Heart left ventricle (tissue), 16 donors: ENCODE measurements around the gene EXPH5. TPM values are rescaled to one million over a fixed set of nuclear protein-coding genes. Genes with fewer than 3 reads are reported as not detected.

Experiments
- ATAC-seq, 4 donors: fragments of 200-7000 bp; cut with Tn5 transposase; one replicate each; pipeline ENCODE4 v1.9.1; 2020 to 2022; ENCODE audit warnings: moderate library complexity in 4 of 4, mild to moderate bottlenecking in 3 of 4, moderate number of reproducible peaks in 1 of 4
- DNase-seq, 5 donors: peaks; one replicate each; pipeline ENCODE4 v3.0.0-alpha.2; 2020
- H3K27ac ChIP-seq, 12 donors: fragments of 200-600 bp; sonication (generic) in 4 of 12; one replicate each; pipeline versions ENCODE4 v1.5.0 to v1.8.0; 2016 to 2022; ENCODE audit warnings: mild to moderate bottlenecking in 2 of 12
- H3K27me3 ChIP-seq, 9 donors: fragments of 200-600 bp; sonication (generic) in 2 of 9; one replicate each; pipeline versions ENCODE4 v1.5.1 to v1.8.0; 2016 to 2022; ENCODE audit warnings: mild to moderate bottlenecking in 3 of 9
- H3K36me3 ChIP-seq, 9 donors: fragments of 200-600 bp; sonication (generic) in 2 of 9; one replicate each; pipeline versions ENCODE4 v1.5.0 to v1.8.0; 2018 to 2022; ENCODE audit warnings: mild to moderate bottlenecking in 2 of 9
- H3K4me1 ChIP-seq, 12 donors: fragments of 200-600 bp; sonication (generic) in 4 of 12; one replicate each; pipeline versions ENCODE4 v1.5.0 to v1.8.0; 2016 to 2022; ENCODE audit warnings: mild to moderate bottlenecking in 3 of 12
- H3K4me3 ChIP-seq, 12 donors: fragments of 200-600 bp; sonication (generic) in 4 of 12; one replicate each; pipeline versions ENCODE4 v1.5.0 to v1.8.0; 2017 to 2022; ENCODE audit warnings: mild to moderate bottlenecking in 9 of 12, moderate library complexity in 4 of 12
- H3K9me3 ChIP-seq, 12 donors: fragments of 200-600 bp; sonication (generic) in 4 of 12; one replicate each; pipeline versions ENCODE4 v1.5.0 to v1.8.0; 2016 to 2022; ENCODE audit warnings: mild to moderate bottlenecking in 1 of 12
- POLR2A ChIP-seq, 2 donors: fragments of 450-650 bp; IDR thresholded peaks; one replicate each; pipeline ENCODE4 v1.6.1; 2017; ENCODE audit warnings: antibody characterized with exemption in 2 of 2, mild to moderate bottlenecking in 2 of 2, moderate library complexity in 2 of 2
- WGBS, 4 donors: extraction: QIAGEN DNeasy Blood & Tissue Kit in 2 of 4; methylation state at CpG; one replicate each; pipeline versions ENCODE4 v1.1.5 to v1.1.7; 2013 to 2018; 5-methylcytosine and 5-hydroxymethylcytosine counted together
- intact Hi-C, 10 donors: fragments of 100-400 bp; cut with DNase I; formaldehyde crosslinking; loops; one replicate each; pipeline versions ENCODE4 v1.11.1 to v1.14.2; 2022
- polyA plus RNA-seq, 2 donors: library from polyadenylated mRNA; stranded (reverse); fragments of 200-250 nt; gene quantifications; one replicate each; pipeline ENCODE4 v1.2.3, GENCODE V29; 2013
- total RNA-seq, 9 donors: library from RNA; depleted of rRNA in 2 of 9; stranded (reverse); fragments of >200 nt in 2 of 9; fragmentation: NEBNext Ultra II Directional in 3 of 9; extraction: Animal tissue kit (Norgen Biotek cat#: 25700) in 3 of 9; gene quantifications; one replicate each; pipeline versions ENCODE4 v1.1.0 to v1.2.4, GENCODE V29; 2016 to 2023
- TF ChIP-seq, protein P1 (sequence below), 12 donors: fragments of 200-600 bp; sonication (generic) in 4 of 12; IDR thresholded peaks; one replicate each; pipeline versions ENCODE4 v1.5.0 to v1.8.0; 2018 to 2022; ENCODE audit warnings: antibody characterized with exemption in 12 of 12, mild to moderate bottlenecking in 5 of 12
- donor health status: ischemic (EF 13 %, LVEDD 7.1; RV severe dilation, severe dysfunction).
- donor health status: healthy with polysubstance abuse.
- donor health status: DM: no; HTN: yes; CAD: no.
- donor health status: DM: no; HTN: no; CAD: no.
- donor health status: ischemic (EF 25% LVEDD 6.9; RV normal size, moderate dysfunction).
- donor health status: ischemic (EF 25% LVEDD 5.7; RV mildly dilated, moderate dysfunction).
- donor health status: healthy.
- donor health status: DM: yes; HTN: yes; CAD: no.
- donor health status: ischemic (EF 35%, LVEDD 5.7; RV mildly dilated, moderate dysfunction).
- donor health status: nonischemic (EF 11% LVEDD 7.7; RV severe dilation, severe dysfunction).
- donor health status: DM: yes; HTN: yes; CAD: no.
- donor health status: PGD.
- donor health status: ischemic (EF 29% LVEDD 5.4; RV normal size, mild dysfunction).
- donor health status: nonischemic (EF 23%, LVEDD 6.1; RV moderate dilation, normal function).

The EXPH5 gene
- total and polyA plus RNA-seq, 11 donors = 0.14 to 4.2 (median 1.1) TPM

DNA sequence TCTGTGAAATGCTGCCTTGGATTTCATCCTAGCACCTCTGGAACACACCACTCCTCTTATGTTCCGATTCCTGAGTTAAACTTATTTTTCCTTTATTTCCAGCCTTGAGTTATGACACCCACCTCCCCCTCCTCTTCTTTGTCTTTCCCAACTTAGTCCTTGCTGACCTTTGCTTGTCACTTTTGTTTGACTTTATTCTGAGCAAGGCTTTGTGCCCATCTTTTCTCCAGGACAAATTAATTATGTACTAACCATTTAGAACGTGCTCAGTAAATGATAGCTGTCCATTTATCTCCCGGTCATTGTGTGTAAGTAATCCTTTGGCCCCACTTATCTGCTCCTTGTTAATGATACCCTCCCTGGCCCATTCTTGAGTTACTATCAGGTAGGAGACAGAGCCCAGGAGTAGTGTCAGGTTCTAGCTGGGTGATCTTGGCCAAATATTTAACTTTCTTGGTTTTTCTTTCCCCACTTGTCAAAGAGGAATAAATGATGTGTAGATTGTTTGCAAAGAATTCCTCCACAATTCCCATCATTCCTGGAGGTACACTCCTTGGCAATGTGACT lies 44.2 kb downstream of the EXPH5 start:
- WGBS, 4 donors = 63 to 73% (median 65%) methylated on average over 3 of the region's 3 CpGs

DNA sequence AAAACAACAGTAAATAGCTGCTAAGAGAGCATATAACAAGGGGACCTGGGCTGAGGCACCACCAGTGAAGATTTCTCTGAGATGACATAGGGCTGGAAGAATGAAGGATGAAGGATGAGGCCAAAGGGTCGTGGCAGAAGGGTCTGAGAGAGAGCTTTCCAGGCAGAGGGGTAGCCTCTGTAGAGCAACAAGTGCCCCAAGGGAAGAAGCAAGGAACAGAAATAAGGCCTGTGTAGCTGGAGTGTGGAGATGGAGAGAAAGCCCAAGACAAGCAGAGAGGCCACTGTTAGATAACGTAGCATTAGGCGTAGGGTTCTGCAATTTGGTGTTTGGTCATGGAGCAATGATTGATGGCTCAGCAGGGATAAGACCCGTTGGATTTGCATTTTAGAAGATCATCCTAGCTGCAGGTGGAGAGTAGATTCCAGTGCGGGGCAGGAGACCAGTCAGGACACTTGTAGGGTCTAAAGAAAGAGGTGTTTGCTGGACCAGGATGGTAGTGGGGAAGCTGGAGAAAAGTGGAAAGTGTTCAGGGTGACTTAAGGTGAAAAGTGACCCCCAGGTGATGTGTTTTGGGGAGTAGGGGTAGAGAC lies 47.6 kb downstream of the EXPH5 start:
- Histone ChIP-seq H3K4me3 (no peak overlapping the region), H3K36me3 (no peaks in the 10 kb centered on the region), H3K4me1 (peaks cover 0 to under 1% (median 0%) of the 10 kb centered on the region in 12 donors), H3K27ac (no peak overlapping the region), H3K9me3 (no peaks in the 10 kb centered on the region), H3K27me3 (no peaks in the 10 kb centered on the region)
- intact Hi-C loops = no loop called here
- 63 to 75% (median 68%) methylated on average over 5 of the region's 5 CpGs for WGBS, 4 donors
- ATAC-seq (no peak), DNase-seq (no peak)
- TF ChIP-seq, protein P1, sequence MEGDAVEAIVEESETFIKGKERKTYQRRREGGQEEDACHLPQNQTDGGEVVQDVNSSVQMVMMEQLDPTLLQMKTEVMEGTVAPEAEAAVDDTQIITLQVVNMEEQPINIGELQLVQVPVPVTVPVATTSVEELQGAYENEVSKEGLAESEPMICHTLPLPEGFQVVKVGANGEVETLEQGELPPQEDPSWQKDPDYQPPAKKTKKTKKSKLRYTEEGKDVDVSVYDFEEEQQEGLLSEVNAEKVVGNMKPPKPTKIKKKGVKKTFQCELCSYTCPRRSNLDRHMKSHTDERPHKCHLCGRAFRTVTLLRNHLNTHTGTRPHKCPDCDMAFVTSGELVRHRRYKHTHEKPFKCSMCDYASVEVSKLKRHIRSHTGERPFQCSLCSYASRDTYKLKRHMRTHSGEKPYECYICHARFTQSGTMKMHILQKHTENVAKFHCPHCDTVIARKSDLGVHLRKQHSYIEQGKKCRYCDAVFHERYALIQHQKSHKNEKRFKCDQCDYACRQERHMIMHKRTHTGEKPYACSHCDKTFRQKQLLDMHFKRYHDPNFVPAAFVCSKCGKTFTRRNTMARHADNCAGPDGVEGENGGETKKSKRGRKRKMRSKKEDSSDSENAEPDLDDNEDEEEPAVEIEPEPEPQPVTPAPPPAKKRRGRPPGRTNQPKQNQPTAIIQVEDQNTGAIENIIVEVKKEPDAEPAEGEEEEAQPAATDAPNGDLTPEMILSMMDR (IDR thresholded peaks at IDR 0.05) = no peak
- TF ChIP-seq POLR2A (IDR thresholded peaks at IDR 0.05) = no peak

More for the DNA sequence above, 44.2 kb downstream of the EXPH5 start:
- Histone ChIP-seq H3K27me3 (no peaks in the 10 kb centered on the region), H3K4me1 (peaks cover 0 to 8% (median 0%) of the 10 kb centered on the region in 12 donors), H3K4me3 (no peak overlapping the region), H3K9me3 (no peaks in the 10 kb centered on the region), H3K36me3 (no peaks in the 10 kb centered on the region), H3K27ac (no peak overlapping the region)
- DNase-seq (no peak), ATAC-seq (no peak)
- TF ChIP-seq, protein P1 (IDR thresholded peaks at IDR 0.05) = no peak
- no peak for TF ChIP-seq POLR2A (IDR thresholded peaks at IDR 0.05)
- intact Hi-C loops = no loop called here

DNA sequence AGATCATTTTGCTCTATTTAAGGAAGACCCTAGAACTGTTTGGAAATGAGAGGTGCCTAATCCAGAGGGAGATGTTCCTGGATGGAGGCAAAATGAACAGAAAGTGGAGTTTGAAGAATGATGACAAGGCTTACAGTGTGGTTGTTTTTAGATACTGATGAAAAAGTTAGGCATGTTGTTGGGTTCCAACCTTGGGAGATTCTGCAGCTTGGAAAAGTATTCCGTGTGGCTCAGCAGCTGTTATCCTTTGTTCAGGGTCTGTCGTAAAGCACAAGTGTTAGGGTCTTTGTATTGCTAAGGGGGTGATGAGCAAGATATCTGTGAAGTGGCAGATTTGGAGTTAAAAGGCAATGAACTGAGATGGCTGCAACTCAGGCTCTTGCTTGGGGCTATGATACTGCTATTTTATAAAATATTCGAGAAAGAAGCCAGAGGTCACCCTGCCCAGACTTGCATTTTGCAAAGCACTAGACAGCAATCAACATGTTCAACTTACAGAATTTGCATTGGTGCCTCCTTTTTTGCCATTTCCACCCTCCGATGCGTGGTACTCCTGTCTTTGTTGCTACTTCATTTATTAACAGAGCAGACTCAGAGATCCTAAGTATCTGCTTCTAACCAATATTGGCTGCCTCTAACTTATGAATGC lies 50.1 kb downstream of the EXPH5 start:
- intact Hi-C loops = no loop called here
- Histone ChIP-seq H3K27me3 (no peaks in the 10 kb centered on the region), H3K4me3 (no peak overlapping the region), H3K36me3 (no peaks in the 10 kb centered on the region), H3K4me1 (no peaks in the 10 kb centered on the region), H3K27ac (no peak overlapping the region), H3K9me3 (no peaks in the 10 kb centered on the region)
- WGBS, 4 donors = 77 to 81% (median 79%) methylated on average over 5 of the region's 5 CpGs
- ATAC-seq (no peak), DNase-seq (no peak)
- TF ChIP-seq, protein P1 (IDR thresholded peaks at IDR 0.05) = no peak
- TF ChIP-seq POLR2A (IDR thresholded peaks at IDR 0.05) = no peak

DNA sequence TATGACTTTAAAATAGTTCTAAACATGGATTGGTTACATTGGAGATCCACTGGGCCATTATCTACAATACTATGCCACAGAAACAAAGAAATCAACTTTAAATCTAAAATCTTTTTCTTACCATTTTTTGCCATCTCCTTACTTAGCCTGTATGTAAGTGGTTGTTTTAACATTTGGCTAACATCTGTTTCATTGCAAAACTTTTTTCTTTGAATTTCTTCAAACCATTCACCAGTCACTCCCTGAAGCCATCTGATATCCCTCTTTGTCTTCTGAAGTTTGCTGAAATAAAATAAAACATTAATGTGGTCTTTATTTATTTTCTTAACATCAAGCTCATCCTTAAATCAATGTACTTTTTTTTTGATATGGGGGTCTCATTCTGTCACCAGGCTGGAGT lies 52.0 kb downstream of the EXPH5 start:
- Histone ChIP-seq H3K27ac (no peak overlapping the region), H3K4me3 (no peak overlapping the region), H3K36me3 (no peaks in the 10 kb centered on the region), H3K9me3 (no peaks in the 10 kb centered on the region), H3K4me1 (no peaks in the 10 kb centered on the region), H3K27me3 (no peaks in the 10 kb centered on the region)
- intact Hi-C loops = no loop called here
- TF ChIP-seq, protein P1 (IDR thresholded peaks at IDR 0.05) = no peak
- TF ChIP-seq POLR2A (IDR thresholded peaks at IDR 0.05) = no peak
- ATAC-seq = no peak
- DNase-seq = no peak
